HEK293 (cell line): ENCODE results near the gene NPAT.

ENCODE experiments used
- BCL11A ChIP-seq: fragments of 450-650 bp; formaldehyde crosslinking; IDR thresholded peaks from 2 replicates; pipeline ENCODE4 v1.5.1; 2016; ENCODE audit warnings: low read depth, missing biosample characterization, missing genetic modification characterization
- CTCF ChIP-seq: fragments of 450-650 bp; formaldehyde crosslinking; IDR thresholded peaks from 2 replicates; pipeline ENCODE4 v1.5.1; 2016; ENCODE audit warnings: missing biosample characterization, missing genetic modification characterization
- GFI1B ChIP-seq: fragments of 450-650 bp; formaldehyde crosslinking; IDR thresholded peaks from 2 replicates; pipeline ENCODE4 v1.5.1; 2016; ENCODE audit warnings: missing biosample characterization, missing genetic modification characterization
- ZBTB7A ChIP-seq: fragments of 450-650 bp; formaldehyde crosslinking; IDR thresholded peaks from 2 replicates; pipeline ENCODE4 v1.5.1; 2016; ENCODE audit warnings: low read depth, missing biosample characterization, missing genetic modification characterization
- ZNF350 ChIP-seq: fragments of 450-650 bp; formaldehyde crosslinking; IDR thresholded peaks from 2 replicates; pipeline ENCODE4 v1.5.0; 2017; ENCODE audit warnings: missing biosample characterization, mild to moderate bottlenecking, missing genetic modification characterization
- ZNF639 ChIP-seq: fragments of 450-650 bp; formaldehyde crosslinking; IDR thresholded peaks from 2 replicates; pipeline ENCODE4 v1.5.1; 2016; ENCODE audit warnings: missing biosample characterization, missing genetic modification characterization

DNA sequence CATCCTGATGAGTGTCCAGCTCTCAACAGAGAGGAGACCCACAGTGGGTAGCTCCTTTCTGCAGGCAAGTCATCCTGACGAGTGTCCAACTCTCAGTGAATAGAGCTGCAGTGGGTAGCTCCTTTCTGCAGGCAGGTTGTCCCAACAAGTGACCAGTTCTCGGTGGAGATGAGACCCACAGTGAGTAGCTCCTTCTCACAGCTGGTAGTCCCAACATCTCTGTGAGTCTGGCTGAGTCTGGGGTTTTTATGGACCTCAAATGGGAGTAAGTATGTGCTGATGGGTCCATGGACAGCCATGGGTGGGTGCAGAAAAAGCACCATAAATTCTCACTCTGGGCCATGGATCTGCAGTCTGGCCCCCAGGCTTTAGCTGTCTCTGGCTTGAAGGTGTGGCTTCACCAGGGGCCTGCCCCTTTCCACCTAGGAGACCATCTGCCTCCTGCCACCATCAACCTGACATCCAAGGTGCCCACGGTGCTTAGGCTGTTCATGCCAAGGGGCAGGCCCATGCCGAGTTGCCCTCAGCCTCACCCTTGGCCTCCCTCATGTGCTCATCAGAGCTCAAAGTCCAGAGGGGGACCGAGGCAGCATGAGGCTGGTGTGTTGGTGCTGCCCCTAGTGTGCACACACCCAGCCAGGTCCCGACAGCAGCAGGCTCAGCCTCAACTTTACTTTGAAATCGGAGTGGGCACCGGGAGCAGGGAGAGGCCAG lies 15.3 kb downstream of the NPAT start:
- TF ChIP-seq CTCF (no peak), ZNF639 (tag by site-specific recombination) (no peak), ZNF350 (tag by site-specific recombination) (no peak), GFI1B (tag by site-specific recombination) (no peak), ZBTB7A (tag by site-specific recombination) (no peak), BCL11A (tag by site-specific recombination) (no peak)
